H9 (cell line): Measurements from ENCODE around the gene G2E3. TPM values are rescaled to one million over a fixed set of nuclear protein-coding genes. Genes with fewer than 3 reads are reported as not detected.
"Not testable (repeated sequence)": the region's sequence is repeated elsewhere in the genome, so short reads cannot be mapped to it uniquely, and the experiment has no call there.

Experiments
- DNase-seq: peaks from one replicate; pipeline ENCODE4 v3.0.0-alpha.2; 2017
- H2AFZ ChIP-seq: one replicate; pipeline ENCODE4 v1.6.1; 2013; ENCODE audit warnings: mild to moderate bottlenecking, low read length, control low read depth, moderate library complexity
- H2AK5ac ChIP-seq: 2 replicates; pipeline ENCODE4 v1.6.1; 2013; ENCODE audit warnings: low read length, control low read depth, mixed read lengths; ENCODE audit not compliant: insufficient read length
- H2BK120ac ChIP-seq: one replicate; pipeline ENCODE4 v1.6.1; 2013; ENCODE audit warnings: low read depth, mild to moderate bottlenecking, low read length, control low read depth, inconsistent platforms; ENCODE audit not compliant: poor library complexity, severe bottlenecking
- H2BK12ac ChIP-seq: 2 replicates; pipeline ENCODE4 v1.6.1; 2013; ENCODE audit warnings: low read length, control low read depth, mixed read lengths, low read depth; ENCODE audit not compliant: insufficient read length
- H2BK15ac ChIP-seq: 2 replicates; pipeline ENCODE4 v1.6.1; 2013; ENCODE audit warnings: low read depth, low read length, control low read depth
- H2BK20ac ChIP-seq: one replicate; pipeline ENCODE4 v1.6.1; 2013; ENCODE audit warnings: low read depth, mild to moderate bottlenecking, low read length, control low read depth, inconsistent platforms; ENCODE audit not compliant: poor library complexity, severe bottlenecking
- H2BK5ac ChIP-seq: 2 replicates; pipeline ENCODE4 v1.6.1; 2013; ENCODE audit warnings: low read length, control low read depth, mixed read lengths; ENCODE audit not compliant: insufficient read length
- H3K14ac ChIP-seq: 2 replicates; pipeline ENCODE4 v1.6.1; 2013; ENCODE audit warnings: low read length, control low read depth; ENCODE audit not compliant: insufficient read depth
- H3K18ac ChIP-seq: 2 replicates; pipeline ENCODE4 v1.6.1; 2013; ENCODE audit warnings: low read depth, mild to moderate bottlenecking, mixed read lengths, low read length, control low read depth; ENCODE audit not compliant: insufficient read length
- H3K23ac ChIP-seq: 2 replicates; pipeline ENCODE4 v1.6.1; 2013; ENCODE audit warnings: low read length, control low read depth, mixed read lengths, low read depth; ENCODE audit not compliant: insufficient read length
- H3K23me2 ChIP-seq: 2 replicates; pipeline ENCODE4 v1.6.1; 2013; ENCODE audit warnings: low read depth, mild to moderate bottlenecking, mixed read lengths, low read length, control low read depth; ENCODE audit not compliant: insufficient read length, poor library complexity, severe bottlenecking
- H3K27ac ChIP-seq: 2 replicates; pipeline ENCODE4 v1.5.1; 2013; ENCODE audit warnings: low read length, control low read depth, mixed read lengths, low read depth; ENCODE audit not compliant: insufficient read length
- H3K27me3 ChIP-seq: 2 replicates; pipeline ENCODE4 v1.6.1; 2013; ENCODE audit warnings: low read length, control low read depth, inconsistent platforms; ENCODE audit not compliant: insufficient read depth
- H3K4ac ChIP-seq: 2 replicates; pipeline ENCODE4 v1.6.1; 2013; ENCODE audit warnings: low read depth, mild to moderate bottlenecking, control low read depth, inconsistent platforms, low read length, moderate library complexity
- H3K4me1 ChIP-seq: 2 replicates; pipeline ENCODE4 v1.6.1; 2013; ENCODE audit warnings: low read length, control low read depth, inconsistent platforms; ENCODE audit not compliant: insufficient read depth
- H3K4me2 ChIP-seq: 2 replicates; pipeline ENCODE4 v1.6.1; 2013; ENCODE audit warnings: low read length, control low read depth, mixed read lengths; ENCODE audit not compliant: insufficient read length, insufficient read depth
- H3K56ac ChIP-seq: 2 replicates; pipeline ENCODE4 v1.6.1; 2013; ENCODE audit warnings: low read depth, mild to moderate bottlenecking, mixed read lengths, low read length, control low read depth; ENCODE audit not compliant: insufficient read length
- H3K79me1 ChIP-seq: 2 replicates; pipeline ENCODE4 v1.6.1; 2013; ENCODE audit warnings: low read depth, mild to moderate bottlenecking, moderate library complexity, low read length, control low read depth, inconsistent platforms; ENCODE audit not compliant: insufficient read depth, poor library complexity, severe bottlenecking
- H3K79me2 ChIP-seq: 2 replicates; pipeline ENCODE4 v1.6.1; 2013; ENCODE audit warnings: low read length, control low read depth, inconsistent platforms; ENCODE audit not compliant: insufficient read depth
- H3K9ac ChIP-seq: 2 replicates; pipeline ENCODE4 v1.6.1; 2013; ENCODE audit warnings: low read length, control low read depth, mixed read lengths; ENCODE audit not compliant: insufficient read length; ENCODE audit errors: extremely low read depth
- H3K9me3 ChIP-seq: one replicate; pipeline ENCODE4 v1.6.1; 2013; ENCODE audit warnings: low read depth, low read length, inconsistent platforms; ENCODE audit not compliant: control insufficient read depth
- H3T11ph ChIP-seq: one replicate; pipeline ENCODE4 v1.6.1; 2013; ENCODE audit warnings: mild to moderate bottlenecking, low read length, control low read depth, inconsistent platforms
- H4K20me1 ChIP-seq: one replicate; pipeline ENCODE4 v1.6.1; 2013; ENCODE audit not compliant: control insufficient read depth, insufficient read length, insufficient read depth
- H4K5ac ChIP-seq: 2 replicates; pipeline ENCODE4 v1.6.1; 2013; ENCODE audit warnings: low read depth, mild to moderate bottlenecking, mixed read lengths, low read length, control low read depth; ENCODE audit not compliant: insufficient read length
- H4K8ac ChIP-seq: replicated peaks from 2 replicates; pipeline ENCODE4 v1.6.1; 2013; ENCODE audit warnings: low read length, control low read depth, mixed read lengths, low read depth; ENCODE audit not compliant: insufficient read length
- H4K91ac ChIP-seq: 2 replicates; pipeline ENCODE4 v1.6.1; 2013; ENCODE audit warnings: low read depth, mild to moderate bottlenecking, moderate library complexity, mixed read lengths, low read length, control low read depth; ENCODE audit not compliant: insufficient read length
- H3K27ac Mint-ChIP-seq, 3 experiments: 2 replicates in 2 of 3; 3 replicates in 1 of 3; pipeline ENCODE4 v1.8.0; 2020 to 2021; ENCODE audit warnings: mixed read lengths in 3 of 3, mild to moderate bottlenecking in 1 of 3, moderate library complexity in 1 of 3
- H3K27me3 Mint-ChIP-seq: 2 replicates; pipeline ENCODE4 v1.8.0; 2021; ENCODE audit warnings: low read depth, mild to moderate bottlenecking, moderate library complexity, mixed read lengths
- H3K36me3 Mint-ChIP-seq, 3 experiments: 2 replicates in 2 of 3; 3 replicates in 1 of 3; pipeline ENCODE4 v1.8.0; 2020 to 2021; ENCODE audit warnings: low read depth in 3 of 3, mixed read lengths in 3 of 3; ENCODE audit not compliant: insufficient read depth in 1 of 3
- H3K4me1 Mint-ChIP-seq, 2 experiments: 2 replicates each; pipeline ENCODE4 v1.8.0; 2020; ENCODE audit warnings: mixed read lengths in 2 of 2
- H3K4me3 Mint-ChIP-seq, 2 experiments: 2 replicates in 1 of 2; 3 replicates in 1 of 2; pipeline ENCODE4 v1.8.0; 2020 to 2021; ENCODE audit warnings: mild to moderate bottlenecking in 2 of 2, mixed read lengths in 2 of 2, moderate library complexity in 1 of 2
- H3K9me3 Mint-ChIP-seq, 2 experiments: 2 replicates in 1 of 2; 3 replicates in 1 of 2; pipeline ENCODE4 v1.8.0; 2020; ENCODE audit warnings: mild to moderate bottlenecking in 2 of 2, mixed read lengths in 2 of 2, moderate library complexity in 1 of 2
- CTCF ChIP-seq: fragments of 200-600 bp; sonication (generic); conservative IDR thresholded peaks from 3 replicates; pipeline ENCODE4 v1.8.0; 2021; ENCODE audit warnings: antibody characterized with exemption, mild to moderate bottlenecking
- WGBS: extraction: QIAGEN DNeasy Blood & Tissue Kit; methylation state at CpG from one replicate; pipeline ENCODE4 v1.1.7; 2013; ENCODE audit warnings: missing lambda C conversion rate, low lambda C conversion rate, mixed read lengths; ENCODE audit not compliant: insufficient read length; ENCODE audit errors: extremely low coverage; 5-methylcytosine and 5-hydroxymethylcytosine counted together
- total RNA-seq: library from RNA; stranded (reverse); gene quantifications from 2 replicates; pipeline ENCODE4 v1.2.1, GENCODE V29; 2021

The G2E3 gene
- total RNA-seq, 1 experiment from 2014 or later, result 49.2 TPM

- Histone ChIP-seq H3K23ac (no peak overlapping the region), H3K23me2 (no peaks in the 10 kb centered on the region), H3K18ac (no peak overlapping the region), H3K27ac (no peak overlapping the region), H3K79me1 (peaks cover 7% of the 10 kb centered on the region), H3K4me1 (peaks cover 7% of the 10 kb centered on the region), H3K4ac (no peak overlapping the region), H4K8ac (no peak overlapping the region), H2AFZ (no peak overlapping the region), H4K5ac (no peak overlapping the region), H3K4me2 (no peak overlapping the region), H2BK12ac (no peak overlapping the region), H2BK20ac (no peak overlapping the region), H3T11ph (no peak overlapping the region), H3K14ac (no peak overlapping the region), H3K27me3 (no peaks in the 10 kb centered on the region), H3K9me3 (no peaks in the 10 kb centered on the region), H2AK5ac (no peak overlapping the region), H2BK5ac (no peak overlapping the region), H3K56ac (no peak overlapping the region), H4K20me1 (peaks cover 3% of the 10 kb centered on the region), H2BK15ac (no peak overlapping the region), H4K91ac (no peak overlapping the region), H2BK120ac (no peak overlapping the region), H3K79me2 (peaks cover 63% of the 10 kb centered on the region), H3K9ac (no peak overlapping the region)
- H3K27ac Mint-ChIP-seq, result peak overlapping the region in 1 of 3 experiments; percentile 52; a peak in 2 of 7 replicates
- no peaks in the 10 kb centered on the region for H3K9me3 Mint-ChIP-seq
- no peaks in the 10 kb centered on the region; a peak in 2 of 7 replicates for H3K36me3 Mint-ChIP-seq
- no peak for DNase-seq
- WGBS, result no CpG with 5 or more reads among the region's 2 CpGs
- H3K4me1 Mint-ChIP-seq, result peaks cover 69 to 71% of the 10 kb centered on the region in 2 experiments
- H3K27me3 Mint-ChIP-seq, result no peaks in the 10 kb centered on the region
- no peak overlapping the region for H3K4me3 Mint-ChIP-seq
- TF ChIP-seq CTCF, result no peak
Measured at GRCh38 chr14:30573966-30574365, 15.0 kb downstream of the G2E3 start.

DNA sequence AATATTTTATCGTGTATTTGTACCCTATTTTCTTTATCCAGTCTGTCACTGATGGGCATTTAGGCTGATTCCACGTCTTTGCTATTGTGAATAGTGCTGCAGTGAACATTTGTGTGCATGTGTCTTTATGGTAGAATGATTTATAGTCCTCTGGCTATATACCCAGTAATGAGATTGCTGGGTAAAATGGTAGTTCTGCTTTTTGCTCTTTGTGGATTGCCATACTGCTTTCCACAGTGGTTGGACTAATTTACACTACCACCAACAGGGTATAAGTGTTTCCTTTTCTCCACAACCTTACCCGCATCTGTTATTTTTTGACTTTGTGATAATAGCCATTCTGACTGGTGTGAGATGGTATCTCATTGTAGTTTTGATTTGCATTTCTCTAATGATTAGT is 15.8 kb downstream of the G2E3 start:
- H3K9me3 Mint-ChIP-seq, H3K79me1 ChIP-seq, H3K23ac ChIP-seq, H3K27me3 ChIP-seq, H4K5ac ChIP-seq, H2BK12ac ChIP-seq, H2BK20ac ChIP-seq, H2BK5ac ChIP-seq, H2AFZ ChIP-seq, H4K91ac ChIP-seq, H3K4me1 ChIP-seq, H3K14ac ChIP-seq, H3K27ac ChIP-seq, H3K4me2 ChIP-seq, DNase-seq, H3K9ac ChIP-seq, H2AK5ac ChIP-seq, H3K4ac ChIP-seq, H3K23me2 ChIP-seq, H3K56ac ChIP-seq, H3K36me3 Mint-ChIP-seq, H3K4me3 Mint-ChIP-seq, H3K18ac ChIP-seq, H2BK120ac ChIP-seq, H3K27me3 Mint-ChIP-seq, H3K9me3 ChIP-seq, H3T11ph ChIP-seq, H2BK15ac ChIP-seq, H4K8ac ChIP-seq, H4K20me1 ChIP-seq: not testable (repeated sequence)
- H3K27ac Mint-ChIP-seq, result peak overlapping the region in 2 of 3 experiments; percentile 66 to 95; a peak in 4 of 7 replicates
- H3K79me2 ChIP-seq, result peaks cover 59% of the 10 kb centered on the region
- peaks cover 61 to 63% of the 10 kb centered on the region in 2 experiments for H3K4me1 Mint-ChIP-seq
- no CpG with 5 or more reads among the region's 3 CpGs for WGBS
